ENCODE measurements around the gene METTL27.

- no peak for TF ChIP-seq CREM (CRISPR knock-in tag; IDR thresholded peaks at IDR 0.05)
- no peak for TF ChIP-seq ATF1 (CRISPR knock-in tag; IDR thresholded peaks at IDR 0.05)
- no peak for TF ChIP-seq CBFB (CRISPR knock-in tag; IDR thresholded peaks at IDR 0.05; ENCODE audit: low read depth)
- no peak for TF ChIP-seq ZBTB43 (CRISPR knock-in tag; IDR thresholded peaks at IDR 0.05)
- TF ChIP-seq, protein P1, sequence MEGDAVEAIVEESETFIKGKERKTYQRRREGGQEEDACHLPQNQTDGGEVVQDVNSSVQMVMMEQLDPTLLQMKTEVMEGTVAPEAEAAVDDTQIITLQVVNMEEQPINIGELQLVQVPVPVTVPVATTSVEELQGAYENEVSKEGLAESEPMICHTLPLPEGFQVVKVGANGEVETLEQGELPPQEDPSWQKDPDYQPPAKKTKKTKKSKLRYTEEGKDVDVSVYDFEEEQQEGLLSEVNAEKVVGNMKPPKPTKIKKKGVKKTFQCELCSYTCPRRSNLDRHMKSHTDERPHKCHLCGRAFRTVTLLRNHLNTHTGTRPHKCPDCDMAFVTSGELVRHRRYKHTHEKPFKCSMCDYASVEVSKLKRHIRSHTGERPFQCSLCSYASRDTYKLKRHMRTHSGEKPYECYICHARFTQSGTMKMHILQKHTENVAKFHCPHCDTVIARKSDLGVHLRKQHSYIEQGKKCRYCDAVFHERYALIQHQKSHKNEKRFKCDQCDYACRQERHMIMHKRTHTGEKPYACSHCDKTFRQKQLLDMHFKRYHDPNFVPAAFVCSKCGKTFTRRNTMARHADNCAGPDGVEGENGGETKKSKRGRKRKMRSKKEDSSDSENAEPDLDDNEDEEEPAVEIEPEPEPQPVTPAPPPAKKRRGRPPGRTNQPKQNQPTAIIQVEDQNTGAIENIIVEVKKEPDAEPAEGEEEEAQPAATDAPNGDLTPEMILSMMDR (IDR thresholded peaks at IDR 0.05) = no peak
- TF ChIP-seq, protein P2, sequence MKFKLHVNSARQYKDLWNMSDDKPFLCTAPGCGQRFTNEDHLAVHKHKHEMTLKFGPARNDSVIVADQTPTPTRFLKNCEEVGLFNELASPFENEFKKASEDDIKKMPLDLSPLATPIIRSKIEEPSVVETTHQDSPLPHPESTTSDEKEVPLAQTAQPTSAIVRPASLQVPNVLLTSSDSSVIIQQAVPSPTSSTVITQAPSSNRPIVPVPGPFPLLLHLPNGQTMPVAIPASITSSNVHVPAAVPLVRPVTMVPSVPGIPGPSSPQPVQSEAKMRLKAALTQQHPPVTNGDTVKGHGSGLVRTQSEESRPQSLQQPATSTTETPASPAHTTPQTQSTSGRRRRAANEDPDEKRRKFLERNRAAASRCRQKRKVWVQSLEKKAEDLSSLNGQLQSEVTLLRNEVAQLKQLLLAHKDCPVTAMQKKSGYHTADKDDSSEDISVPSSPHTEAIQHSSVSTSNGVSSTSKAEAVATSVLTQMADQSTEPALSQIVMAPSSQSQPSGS (CRISPR knock-in tag; IDR thresholded peaks at IDR 0.05; ENCODE audit: borderline replicate concordance, low read depth) = no peak
- no peak for TF ChIP-seq ZNF512 (CRISPR knock-in tag; IDR thresholded peaks at IDR 0.05; ENCODE audit: borderline replicate concordance)
- TF ChIP-seq CREB1 (CRISPR knock-in tag; IDR thresholded peaks at IDR 0.05) = no peak
- TF ChIP-seq GTF2I (CRISPR knock-in tag; conservative IDR thresholded peaks at IDR 0.05) = no peak
Observed at GRCh38 chr7:73844848-73845460, 2.6 kb upstream of the METTL27 start.

All from WTC11 (cell line).